GM19023 (cell line): ENCODE measurements around the gene RPAIN.

Source experiments
- ATAC-seq: cut with Tn5 transposase; IDR thresholded peaks from one replicate; pipeline ENCODE4 v1.9.1; 2021; ENCODE audit warnings: mild to moderate bottlenecking, moderate library complexity; ENCODE audit not compliant: unreplicated experiment

The RPAIN gene, protein sequence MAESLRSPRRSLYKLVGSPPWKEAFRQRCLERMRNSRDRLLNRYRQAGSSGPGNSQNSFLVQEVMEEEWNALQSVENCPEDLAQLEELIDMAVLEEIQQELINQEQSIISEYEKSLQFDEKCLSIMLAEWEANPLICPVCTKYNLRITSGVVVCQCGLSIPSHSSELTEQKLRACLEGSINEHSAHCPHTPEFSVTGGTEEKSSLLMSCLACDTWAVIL

GRCh38 chr17:5419959-5420653 is at the start of gene RPAIN:
Gene RPAIN, plus strand, starts transcription at chr17:5420182. Its CDS starts 29 bp downstream, at chr17:5420211.
- ATAC-seq = peak; percentile 60

GRCh38 chr17:5370411-5370810 is 49.6 kb upstream of the RPAIN start:
- ATAC-seq = no peak

DNA sequence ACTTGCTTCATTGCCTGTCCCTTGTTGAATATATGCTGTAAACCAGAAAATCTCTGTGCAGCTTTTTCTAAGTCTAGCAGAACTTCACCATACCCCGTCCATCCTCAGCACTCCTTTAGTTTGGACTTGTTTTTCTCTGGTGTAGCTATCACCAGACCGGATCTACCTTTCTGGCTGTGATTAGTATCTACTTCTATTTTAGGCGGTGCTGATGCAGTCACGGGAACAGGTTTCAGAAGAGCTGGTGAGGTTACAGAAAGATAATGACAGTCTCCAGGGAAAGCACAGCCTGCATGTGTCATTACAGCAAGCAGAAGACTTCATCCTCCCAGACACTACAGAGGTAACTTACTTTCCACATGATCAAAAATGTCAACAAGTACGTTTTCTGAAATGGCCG is 46.9 kb upstream of the RPAIN start:
- ATAC-seq = no peak

- no peak for ATAC-seq
These were observed 41.3 kb upstream of the RPAIN start for GRCh38 chr17:5378566-5379207.

- no peak for ATAC-seq
These were observed 40.5 kb upstream of the RPAIN start for GRCh38 chr17:5379351-5380107.

GRCh38 chr17:5380491-5381135 is 39.4 kb upstream of the RPAIN start:
- no peak for ATAC-seq

GRCh38 chr17:5381542-5381941 is 38.4 kb upstream of the RPAIN start:
- no peak for ATAC-seq

DNA sequence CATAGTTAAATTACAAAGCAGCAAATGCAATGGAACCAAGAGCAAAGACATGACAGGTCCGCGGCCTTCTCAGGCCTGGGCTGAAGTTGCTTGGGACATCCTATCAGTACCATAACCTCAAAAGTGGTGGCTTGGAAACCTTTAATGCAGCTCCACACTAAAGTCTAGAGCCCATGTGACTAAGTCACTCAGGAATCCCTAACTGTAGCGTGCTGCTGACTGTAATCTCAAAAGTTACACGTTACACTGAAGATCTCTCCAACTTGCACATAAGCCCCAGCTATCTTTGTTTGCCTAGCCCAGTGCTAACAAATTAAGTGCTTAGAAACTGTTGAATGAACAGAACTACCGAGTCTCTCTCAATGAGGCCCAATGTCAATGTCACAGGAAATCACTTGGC is 28.3 kb upstream of the RPAIN start:
- ATAC-seq = no peak

DNA sequence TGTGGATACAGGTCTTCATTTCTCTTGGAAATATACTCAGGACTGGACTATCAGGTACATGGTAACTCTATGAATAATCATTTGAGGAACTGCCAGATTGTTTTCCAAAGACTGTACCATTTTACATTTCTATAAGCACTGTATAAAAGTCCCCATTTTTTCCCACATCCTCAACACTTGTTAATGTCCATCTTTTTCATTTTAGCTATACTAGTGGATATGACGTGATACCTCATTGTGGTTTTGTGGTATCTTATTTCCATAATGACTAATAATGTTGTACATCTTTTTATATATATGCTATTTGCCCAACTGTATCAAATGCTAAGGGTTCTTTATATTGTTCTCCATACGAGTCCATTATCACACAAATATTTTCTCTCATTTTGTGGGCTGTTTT is 23.4 kb upstream of the RPAIN start:
- ATAC-seq = no peak

- no peak for ATAC-seq
These were observed 20.2 kb upstream of the RPAIN start for GRCh38 chr17:5399767-5400166.

DNA sequence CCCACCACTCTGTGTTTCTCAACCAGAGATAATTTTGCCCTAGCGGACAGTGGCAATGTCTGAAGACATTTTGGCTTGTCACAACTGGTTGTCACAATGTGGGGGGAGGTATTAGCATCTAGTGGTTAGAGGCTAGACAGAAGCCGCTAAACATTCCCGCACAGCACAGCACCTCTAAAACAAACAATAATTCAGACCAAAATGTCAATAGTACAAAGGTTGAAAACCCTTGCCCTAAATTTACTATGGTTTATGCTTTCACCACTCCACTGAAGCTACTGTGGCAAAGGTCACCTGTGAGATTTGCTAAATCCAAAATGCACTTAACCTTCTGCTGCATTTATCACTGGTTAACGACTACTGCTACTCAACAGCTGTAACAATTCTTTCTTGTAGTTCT is 14.6 kb upstream of the RPAIN start:
- no peak for ATAC-seq

DNA sequence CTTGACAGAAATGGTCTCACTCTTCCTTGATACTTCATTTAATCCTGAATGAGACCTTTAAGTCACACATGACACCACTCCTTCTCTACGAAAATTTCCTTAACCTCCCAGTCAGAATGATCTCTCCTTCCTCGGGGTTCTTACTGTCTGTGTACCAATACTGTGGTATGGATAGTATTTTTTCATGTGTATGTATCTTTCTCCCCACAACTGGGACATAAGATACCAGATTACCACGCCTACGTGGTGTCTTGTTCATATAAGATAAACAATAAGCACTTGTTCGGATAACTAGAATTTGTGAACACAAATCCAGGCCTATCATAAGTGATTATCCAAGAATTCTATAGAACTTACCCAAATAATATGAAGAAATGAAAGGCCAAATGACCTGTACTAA is 11.8 kb upstream of the RPAIN start:
- no peak for ATAC-seq

DNA sequence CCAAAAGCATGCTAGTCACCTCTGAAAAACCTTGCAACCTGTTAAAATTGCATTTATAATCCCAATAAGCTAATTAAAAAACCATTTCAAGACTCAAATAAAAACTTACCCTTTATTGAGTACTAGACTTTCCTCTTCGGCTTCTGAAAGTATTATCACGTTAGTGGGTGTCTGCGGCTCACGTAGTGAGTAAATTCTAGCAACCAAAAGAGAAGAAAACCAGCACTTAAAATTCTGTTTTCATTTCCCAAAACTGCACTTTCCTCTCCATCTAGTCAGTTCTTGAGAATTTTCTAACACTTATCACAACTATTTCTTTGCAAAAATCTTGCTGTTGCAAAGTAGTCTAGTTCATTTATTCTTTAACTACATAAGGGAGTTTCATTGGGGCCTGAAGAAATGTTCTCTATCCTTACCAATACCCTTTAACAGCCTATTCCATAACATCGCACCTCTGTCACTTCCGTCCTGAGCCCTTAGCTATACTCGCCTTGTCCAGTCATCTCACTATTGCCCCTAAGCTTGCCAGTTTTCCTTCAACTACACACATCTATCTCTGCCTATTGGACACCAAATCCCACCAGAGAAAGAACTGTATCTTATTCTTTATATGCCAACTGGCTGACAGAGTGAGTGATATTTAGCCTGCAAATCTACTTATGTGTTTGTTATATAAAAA is 9.2 kb upstream of the RPAIN start:
- ATAC-seq = no peak

GRCh38 chr17:5413682-5414081 is 6.3 kb upstream of the RPAIN start:
- no peak for ATAC-seq

GRCh38 chr17:5416901-5417300 is 3.1 kb upstream of the RPAIN start:
- ATAC-seq = no peak

- ATAC-seq = no peak
These were observed 1.1 kb upstream of the RPAIN start for GRCh38 chr17:5418858-5419355.

DNA sequence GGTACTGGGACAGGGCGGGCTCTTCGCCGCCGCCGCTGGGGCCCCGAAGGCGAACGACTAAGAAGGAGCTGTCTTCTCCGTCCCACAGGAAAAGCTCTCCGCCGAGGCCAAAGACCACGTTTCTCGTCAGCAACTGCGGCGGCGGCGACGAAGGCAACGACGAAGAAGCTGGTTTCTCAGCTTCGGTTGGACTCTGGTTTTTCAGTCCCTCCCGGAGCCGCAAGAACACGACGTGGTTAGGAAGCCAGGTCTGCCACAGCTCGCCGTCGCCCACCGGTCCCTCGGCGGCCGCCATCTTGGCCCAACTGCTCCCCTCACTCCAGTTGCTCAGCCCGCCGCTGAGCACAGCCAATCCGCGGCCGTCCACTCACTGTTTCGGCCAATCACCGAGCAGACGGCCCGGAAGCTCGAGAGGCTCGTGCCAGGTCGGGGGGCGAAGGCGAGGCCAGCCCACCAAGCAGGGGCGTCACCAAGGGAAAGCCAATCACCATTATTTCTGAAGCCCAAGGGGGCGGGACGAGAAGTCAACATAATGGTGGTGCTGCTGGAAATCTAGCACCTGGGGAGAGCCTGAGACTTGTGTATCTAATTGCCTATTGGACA is 525 bp upstream of the RPAIN start, which contains the start of gene NUP88:
Gene NUP88 (minus strand): TSS at position 307 of the 603 bp plus-strand sequence. CDS start 12 bp downstream, at position 295.
- peak; percentile 91 for ATAC-seq

DNA sequence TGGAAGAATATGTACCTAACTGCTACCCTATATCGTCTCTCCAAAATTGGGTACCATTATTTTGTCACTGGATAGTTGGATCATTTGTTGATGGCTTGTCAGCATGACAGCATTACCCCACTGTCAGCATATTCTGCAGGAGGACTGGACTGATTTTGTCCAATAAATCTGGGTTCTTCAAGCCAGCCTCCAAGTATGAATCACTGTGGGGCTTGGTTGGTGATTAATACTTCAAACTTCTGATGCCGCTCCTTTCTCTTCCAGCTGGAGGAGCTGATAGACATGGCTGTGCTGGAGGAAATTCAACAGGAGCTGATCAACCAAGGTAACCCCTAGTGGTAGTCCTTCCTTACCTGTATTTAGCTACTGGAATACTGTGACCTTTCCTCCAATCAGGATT is 2.5 kb downstream of the RPAIN start:
- no peak for ATAC-seq

DNA sequence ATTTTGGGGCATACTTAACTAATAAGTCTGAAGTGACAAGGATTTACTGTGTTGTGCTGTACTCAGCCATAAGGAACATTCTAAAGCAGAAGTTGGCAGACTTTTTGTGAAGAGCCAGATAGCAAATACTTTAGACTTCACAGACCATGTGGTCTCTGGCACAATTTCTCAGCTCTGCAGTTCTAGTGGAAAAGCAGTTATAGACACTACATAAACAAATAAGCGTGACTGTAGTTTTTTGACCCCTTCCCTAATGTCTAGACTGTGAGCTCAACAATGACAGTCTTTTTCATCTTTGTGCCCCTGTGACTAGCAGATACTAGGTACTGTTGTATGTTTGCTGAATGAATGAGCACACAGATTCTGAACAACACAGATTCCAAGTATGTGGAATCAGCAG is 4.9 kb downstream of the RPAIN start:
- ATAC-seq = no peak

- ATAC-seq = no peak
These were observed 5.8 kb downstream of the RPAIN start for GRCh38 chr17:5425826-5426225.
